Chondrocyte (in vitro differentiated cells): ENCODE data around the gene BCL11B. TPM values are rescaled to one million over a fixed set of nuclear protein-coding genes. Genes with fewer than 3 reads are reported as not detected.

Source experiments
- DNase-seq: peaks from one replicate; pipeline ENCODE4 v3.0.0; 2021; ENCODE audit warnings: mixed read lengths, low spot score
- H3K27ac Mint-ChIP-seq: one replicate; pipeline ENCODE4 v1.8.0; 2021; ENCODE audit warnings: mild to moderate bottlenecking, moderate library complexity, mixed read lengths; ENCODE audit not compliant: unreplicated experiment
- H3K27me3 Mint-ChIP-seq: 2 replicates; pipeline ENCODE4 v1.8.0; 2021; ENCODE audit warnings: low read depth, mixed read lengths
- H3K36me3 Mint-ChIP-seq: 2 replicates; pipeline ENCODE4 v1.8.0; 2021; ENCODE audit warnings: low read depth, mixed read lengths
- H3K4me1 Mint-ChIP-seq: 2 replicates; pipeline ENCODE4 v1.8.0; 2021; ENCODE audit warnings: low read depth, mild to moderate bottlenecking, mixed read lengths
- H3K4me3 Mint-ChIP-seq: one replicate; pipeline ENCODE4 v1.8.0; 2021; ENCODE audit warnings: mild to moderate bottlenecking, moderate library complexity, mixed read lengths; ENCODE audit not compliant: unreplicated experiment
- H3K9me3 Mint-ChIP-seq: 2 replicates; pipeline ENCODE4 v1.8.0; 2021; ENCODE audit warnings: low read depth, mixed read lengths
- CTCF ChIP-seq: fragments of 200-600 bp; sonication (generic); IDR thresholded peaks from 2 replicates; pipeline ENCODE4 v1.5.0; 2021; ENCODE audit warnings: antibody characterized with exemption, mild to moderate bottlenecking, moderate library complexity
- total RNA-seq: library from RNA; stranded (reverse); gene quantifications from 3 replicates; pipeline ENCODE4 v1.2.1, GENCODE V29; 2021

The BCL11B gene
- total RNA-seq, 1 donor from 2014 or later: 0.17 TPM

GRCh38 chr14:99145307-99145706, 126.7 kb downstream of the BCL11B start:
- TF ChIP-seq CTCF: no peak
- Mint-ChIP-seq H3K4me1 (no peaks in the 10 kb centered on the region), H3K4me3 (no peak overlapping the region), H3K27ac (no peak overlapping the region), H3K27me3 (peaks cover 29% of the 10 kb centered on the region), H3K9me3 (no peaks in the 10 kb centered on the region), H3K36me3 (no peaks in the 10 kb centered on the region)
- no peak for DNase-seq

- no peak overlapping the region for H3K27ac Mint-ChIP-seq
- H3K4me1 Mint-ChIP-seq: no peaks in the 10 kb centered on the region
- no peaks in the 10 kb centered on the region for H3K36me3 Mint-ChIP-seq
- no peak for DNase-seq
- no peaks in the 10 kb centered on the region for H3K9me3 Mint-ChIP-seq
- H3K27me3 Mint-ChIP-seq: peaks cover 26% of the 10 kb centered on the region
- TF ChIP-seq CTCF: no peak
- H3K4me3 Mint-ChIP-seq: no peak overlapping the region
Measured at GRCh38 chr14:99143793-99144192, 128.2 kb downstream of the BCL11B start.

GRCh38 chr14:99143126-99143525, 128.9 kb downstream of the BCL11B start:
- H3K27ac Mint-ChIP-seq: no peak overlapping the region
- no peaks in the 10 kb centered on the region for H3K4me1 Mint-ChIP-seq
- TF ChIP-seq CTCF: no peak
- H3K27me3 Mint-ChIP-seq: peaks cover 25% of the 10 kb centered on the region
- H3K36me3 Mint-ChIP-seq: no peaks in the 10 kb centered on the region
- no peak overlapping the region for H3K4me3 Mint-ChIP-seq
- H3K9me3 Mint-ChIP-seq: no peaks in the 10 kb centered on the region
- DNase-seq: no peak

GRCh38 chr14:99141236-99141635, 130.8 kb downstream of the BCL11B start:
- no peak for DNase-seq
- no peak overlapping the region for H3K27ac Mint-ChIP-seq
- no peaks in the 10 kb centered on the region for H3K9me3 Mint-ChIP-seq
- H3K4me1 Mint-ChIP-seq: no peaks in the 10 kb centered on the region
- H3K27me3 Mint-ChIP-seq: peaks cover 43% of the 10 kb centered on the region
- H3K4me3 Mint-ChIP-seq: no peak overlapping the region
- no peak for TF ChIP-seq CTCF
- no peaks in the 10 kb centered on the region for H3K36me3 Mint-ChIP-seq

- no peak for TF ChIP-seq CTCF
- Mint-ChIP-seq H3K27me3 (peaks cover 53% of the 10 kb centered on the region), H3K4me3 (no peak overlapping the region), H3K27ac (no peak overlapping the region), H3K9me3 (no peaks in the 10 kb centered on the region), H3K36me3 (no peaks in the 10 kb centered on the region), H3K4me1 (no peaks in the 10 kb centered on the region)
- DNase-seq: no peak
Measured at GRCh38 chr14:99138999-99139865, 132.8 kb downstream of the BCL11B start.
